KOPT-K1 (cell line): ENCODE measurements around the gene GARNL3.

ENCODE experiments used
- H3K27ac ChIP-seq: fragments of 200-600 bp; sonication (generic); 2 replicates; pipeline ENCODE4 v1.5.1; 2016; ENCODE audit warnings: antibody characterized with exemption, mild to moderate bottlenecking, low read depth, low read length; ENCODE audit not compliant: poor library complexity, severe bottlenecking
- H3K36me3 ChIP-seq: fragments of 200-600 bp; sonication (generic); 2 replicates; pipeline ENCODE4 v1.5.1; 2017; ENCODE audit warnings: antibody characterized with exemption, mild to moderate bottlenecking, low read length, moderate library complexity; ENCODE audit not compliant: insufficient read depth
- H3K9me3 ChIP-seq: fragments of 200-600 bp; sonication (generic); 2 replicates; pipeline ENCODE4 v1.5.1; 2017; ENCODE audit warnings: antibody characterized with exemption, low read length, mild to moderate bottlenecking; ENCODE audit not compliant: insufficient read depth, poor library complexity, severe bottlenecking

Gene GARNL3

DNA sequence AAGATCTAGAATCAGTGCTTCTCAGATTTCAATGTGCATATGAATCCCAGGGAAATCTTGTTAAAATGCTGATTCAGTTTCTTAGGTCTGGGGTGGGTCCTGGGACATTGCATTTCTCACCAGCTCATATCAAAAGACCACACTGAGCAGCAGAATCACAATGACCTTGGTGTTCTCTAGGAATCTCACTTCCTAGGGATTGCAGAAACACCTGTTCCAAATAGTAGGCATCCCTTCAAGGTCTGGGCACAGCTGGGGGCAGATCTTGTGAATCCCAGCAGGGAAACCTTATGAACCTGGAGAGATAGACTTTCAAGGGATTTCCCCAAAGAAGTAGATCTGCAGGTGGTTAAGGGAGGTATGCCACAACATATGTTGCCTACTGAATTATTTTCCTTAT, 8.9 kb upstream of the GARNL3 start:
- Histone ChIP-seq H3K9me3 (no peaks in the 10 kb centered on the region), H3K27ac (no peak overlapping the region), H3K36me3 (no peaks in the 10 kb centered on the region)

GRCh38 chr9:127256324-127256723, 8.2 kb upstream of the GARNL3 start:
- Histone ChIP-seq H3K9me3 (no peaks in the 10 kb centered on the region), H3K27ac (no peak overlapping the region), H3K36me3 (no peaks in the 10 kb centered on the region)

DNA sequence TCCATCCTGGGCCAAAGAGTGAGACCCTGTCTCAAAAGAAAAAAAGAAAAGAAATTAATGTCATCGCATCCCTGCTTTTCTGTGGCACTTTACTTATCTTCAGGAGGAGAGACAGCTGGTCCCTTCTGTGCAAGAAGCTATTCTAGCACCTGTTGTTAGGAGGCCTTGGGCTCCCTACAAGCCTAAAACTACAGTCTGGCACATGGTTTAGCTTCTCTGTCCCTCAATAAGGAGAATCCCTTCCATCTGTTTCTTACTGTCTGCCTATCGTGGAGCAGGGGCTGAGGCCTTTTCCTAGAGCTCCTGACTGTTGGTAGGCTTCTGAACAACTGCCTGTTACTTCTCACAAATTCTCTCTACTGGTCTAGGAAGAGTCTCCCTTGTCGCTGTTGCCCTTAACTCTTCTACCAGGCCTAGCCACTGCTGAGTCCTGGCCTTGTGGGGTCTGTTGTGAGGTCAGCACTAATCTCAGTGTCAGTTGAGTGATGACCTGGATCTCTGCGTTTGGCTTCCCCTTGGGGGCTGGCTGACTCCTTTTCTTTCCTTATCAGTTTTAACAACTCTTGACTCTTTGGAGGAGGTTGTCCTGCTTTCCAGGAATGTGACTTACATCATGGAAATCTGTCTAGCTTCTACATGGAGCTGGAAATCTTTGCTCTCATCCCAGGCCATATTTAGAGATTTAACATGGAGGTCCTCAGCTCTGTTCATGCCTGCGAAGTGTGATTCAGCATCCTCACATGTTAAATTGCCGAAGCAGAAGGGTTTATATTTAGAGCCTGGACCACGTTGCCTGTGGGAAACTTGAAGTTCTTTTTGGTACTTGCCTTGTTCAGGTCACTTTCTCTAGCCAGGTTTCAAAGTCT, 5.7 kb upstream of the GARNL3 start:
- Histone ChIP-seq H3K36me3 (no peaks in the 10 kb centered on the region), H3K27ac (no peak overlapping the region), H3K9me3 (no peaks in the 10 kb centered on the region)

GRCh38 chr9:127262602-127263001, 2.0 kb upstream of the GARNL3 start:
- Histone ChIP-seq H3K36me3 (no peaks in the 10 kb centered on the region), H3K27ac (no peak overlapping the region), H3K9me3 (no peaks in the 10 kb centered on the region)

DNA sequence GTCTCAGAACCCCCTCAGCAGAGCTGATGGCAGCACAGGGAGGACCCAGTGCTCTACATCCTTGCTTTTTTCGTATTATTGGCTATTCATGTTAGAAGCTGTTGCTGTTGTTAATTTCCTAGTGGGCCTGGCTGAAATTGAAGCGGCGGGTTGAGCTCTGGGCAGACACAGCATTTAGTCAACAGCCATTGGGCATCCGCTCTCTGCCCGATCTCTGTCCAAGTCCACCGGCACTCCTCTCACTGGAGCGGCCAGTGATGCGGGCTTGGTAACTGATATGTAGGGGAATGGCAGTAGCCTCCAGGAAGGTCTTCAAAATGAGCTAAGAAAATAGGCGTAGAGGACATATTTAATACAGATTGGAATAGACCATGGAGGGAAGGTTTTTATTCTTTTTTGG, 1.3 kb upstream of the GARNL3 start:
- Histone ChIP-seq H3K36me3 (no peaks in the 10 kb centered on the region), H3K27ac (no peak overlapping the region), H3K9me3 (no peaks in the 10 kb centered on the region)

DNA sequence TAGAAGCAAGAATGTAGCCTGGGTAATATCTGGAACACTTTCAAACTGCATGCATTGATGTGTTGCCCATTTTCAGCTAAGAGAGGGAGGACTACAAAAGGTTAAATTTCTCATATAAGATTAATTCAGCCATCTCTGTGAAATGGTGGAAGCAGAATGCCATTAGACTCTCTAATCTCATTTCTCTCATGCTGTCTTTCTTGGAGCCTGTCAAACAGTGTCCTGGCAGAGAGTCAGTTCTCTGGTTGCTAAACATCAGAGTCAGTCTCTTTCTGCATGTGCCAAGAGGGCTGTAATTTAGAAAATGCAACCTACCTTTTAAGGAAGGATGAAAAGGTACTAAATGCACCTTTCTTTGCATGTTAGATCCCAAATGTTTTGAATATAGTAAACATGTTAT, 910 bp upstream of the GARNL3 start:
- no peaks in the 10 kb centered on the region for H3K36me3 ChIP-seq
- no peaks in the 10 kb centered on the region for H3K9me3 ChIP-seq
- no peak overlapping the region for H3K27ac ChIP-seq

- Histone ChIP-seq H3K9me3 (no peaks in the 10 kb centered on the region), H3K36me3 (no peaks in the 10 kb centered on the region), H3K27ac (no peak overlapping the region)
Observed at GRCh38 chr9:127267793-127268525, 3.4 kb downstream of the GARNL3 start.

DNA sequence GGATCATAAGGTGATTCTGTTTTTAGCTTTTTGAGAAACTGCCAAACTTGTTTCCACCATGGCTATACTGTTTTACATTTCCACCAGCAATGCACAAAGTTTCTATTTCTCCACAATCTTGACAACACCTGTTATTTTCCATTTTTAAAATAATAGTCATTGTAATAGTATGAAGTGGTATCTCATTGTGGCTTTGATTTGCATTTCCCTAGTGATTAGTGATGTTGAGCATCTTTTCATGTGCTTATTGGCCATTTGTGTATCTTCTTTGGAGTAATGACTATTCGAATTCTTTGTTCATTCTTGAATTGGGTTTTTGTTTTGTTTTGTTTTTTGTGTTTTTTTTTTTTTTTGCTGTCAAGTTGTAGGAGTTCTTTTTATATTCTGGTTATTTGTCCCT, 4.9 kb downstream of the GARNL3 start:
- Histone ChIP-seq H3K36me3 (no peaks in the 10 kb centered on the region), H3K9me3 (no peaks in the 10 kb centered on the region), H3K27ac (no peak overlapping the region)

DNA sequence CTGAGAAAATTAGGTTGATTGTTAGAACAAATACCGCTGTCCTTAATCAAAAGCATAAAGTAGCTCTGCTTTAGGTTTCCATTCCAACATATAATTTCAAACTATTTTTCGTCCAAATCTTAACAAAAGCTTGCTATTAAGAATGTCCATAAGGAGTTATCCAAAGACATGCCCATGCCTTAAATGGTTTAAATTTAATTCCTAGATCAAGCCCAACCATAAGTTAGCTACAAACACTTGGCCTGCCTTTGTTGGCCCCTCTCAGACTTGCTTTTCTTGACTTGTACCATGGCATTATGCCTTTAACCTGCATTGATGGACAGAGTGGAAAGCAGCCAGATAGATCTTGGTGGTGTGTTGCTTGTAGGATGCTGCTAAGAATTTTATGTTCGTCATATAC, 8.8 kb downstream of the GARNL3 start:
- Histone ChIP-seq H3K27ac (no peak overlapping the region), H3K36me3 (no peaks in the 10 kb centered on the region), H3K9me3 (no peaks in the 10 kb centered on the region)

DNA sequence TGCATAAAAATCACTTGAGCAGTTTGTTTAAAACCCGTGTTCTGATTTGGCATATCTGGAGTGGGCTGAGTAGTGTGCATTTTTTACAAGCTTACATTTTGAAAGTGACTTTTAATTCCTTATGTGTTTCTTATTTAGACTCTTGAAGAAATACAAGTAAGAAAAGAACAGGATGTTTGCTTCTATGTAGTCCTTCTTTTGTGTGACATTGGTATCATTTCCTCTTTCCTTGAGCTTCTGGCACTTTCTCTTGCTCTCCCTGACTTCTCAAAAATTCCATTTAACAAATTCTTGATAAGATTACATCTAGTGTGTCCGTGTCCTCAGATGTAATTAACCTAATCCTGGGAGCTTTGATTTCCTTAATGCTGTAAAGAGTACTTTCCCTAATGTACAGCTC, 12.5 kb downstream of the GARNL3 start:
- Histone ChIP-seq H3K27ac (no peak overlapping the region), H3K9me3 (no peaks in the 10 kb centered on the region), H3K36me3 (no peaks in the 10 kb centered on the region)

DNA sequence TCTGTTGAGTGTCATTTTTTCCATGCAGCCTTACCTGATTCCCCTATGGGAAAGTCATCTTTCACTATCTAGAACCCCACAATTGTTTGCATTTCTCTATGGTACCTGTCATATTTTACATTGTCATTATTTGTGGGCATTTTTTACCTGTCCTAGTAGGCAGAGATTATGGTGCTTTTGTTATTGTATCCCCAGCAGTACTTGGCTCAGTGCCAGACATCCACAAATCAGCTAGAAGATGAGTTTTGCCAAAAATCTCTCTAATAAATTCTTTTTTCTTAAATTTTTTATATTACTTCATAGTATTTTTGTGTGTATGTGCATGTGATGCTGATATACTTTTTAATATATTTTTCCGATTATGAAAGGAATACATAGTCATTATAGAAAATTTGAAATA, 13.2 kb downstream of the GARNL3 start:
- Histone ChIP-seq H3K36me3 (no peaks in the 10 kb centered on the region), H3K27ac (no peak overlapping the region), H3K9me3 (no peaks in the 10 kb centered on the region)

- Histone ChIP-seq H3K9me3 (no peaks in the 10 kb centered on the region), H3K36me3 (no peaks in the 10 kb centered on the region), H3K27ac (no peak overlapping the region)
Observed at GRCh38 chr9:127278372-127278771, 13.8 kb downstream of the GARNL3 start.

DNA sequence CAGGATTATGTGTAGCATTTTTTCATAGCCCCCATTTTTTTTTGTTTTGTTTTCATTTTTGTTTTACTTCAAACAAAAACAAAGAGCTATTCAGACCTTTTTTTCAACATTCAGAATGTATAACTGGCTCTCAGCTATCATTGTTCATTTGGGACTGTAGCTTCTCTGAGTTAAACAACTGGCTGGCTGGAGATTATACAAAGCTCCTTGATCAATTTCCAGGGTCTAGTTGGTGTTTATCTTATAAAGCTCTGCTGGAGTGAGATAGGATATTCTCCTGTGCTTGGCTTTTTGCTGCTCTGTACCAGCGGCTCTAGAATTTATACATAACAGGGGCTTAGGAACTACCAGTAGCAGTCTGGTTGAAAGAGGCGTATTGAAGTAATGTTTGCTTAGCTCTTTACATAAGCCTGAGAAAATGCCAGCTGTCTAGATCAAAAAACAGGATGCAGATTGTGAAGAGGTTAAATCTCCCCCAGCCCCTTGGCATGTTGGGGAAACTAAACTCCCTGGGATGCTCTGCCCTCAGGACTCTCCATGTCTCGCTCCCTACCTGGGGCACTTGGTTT, 15.2 kb downstream of the GARNL3 start:
- H3K27ac ChIP-seq = no peak overlapping the region
- H3K9me3 ChIP-seq = no peaks in the 10 kb centered on the region

DNA sequence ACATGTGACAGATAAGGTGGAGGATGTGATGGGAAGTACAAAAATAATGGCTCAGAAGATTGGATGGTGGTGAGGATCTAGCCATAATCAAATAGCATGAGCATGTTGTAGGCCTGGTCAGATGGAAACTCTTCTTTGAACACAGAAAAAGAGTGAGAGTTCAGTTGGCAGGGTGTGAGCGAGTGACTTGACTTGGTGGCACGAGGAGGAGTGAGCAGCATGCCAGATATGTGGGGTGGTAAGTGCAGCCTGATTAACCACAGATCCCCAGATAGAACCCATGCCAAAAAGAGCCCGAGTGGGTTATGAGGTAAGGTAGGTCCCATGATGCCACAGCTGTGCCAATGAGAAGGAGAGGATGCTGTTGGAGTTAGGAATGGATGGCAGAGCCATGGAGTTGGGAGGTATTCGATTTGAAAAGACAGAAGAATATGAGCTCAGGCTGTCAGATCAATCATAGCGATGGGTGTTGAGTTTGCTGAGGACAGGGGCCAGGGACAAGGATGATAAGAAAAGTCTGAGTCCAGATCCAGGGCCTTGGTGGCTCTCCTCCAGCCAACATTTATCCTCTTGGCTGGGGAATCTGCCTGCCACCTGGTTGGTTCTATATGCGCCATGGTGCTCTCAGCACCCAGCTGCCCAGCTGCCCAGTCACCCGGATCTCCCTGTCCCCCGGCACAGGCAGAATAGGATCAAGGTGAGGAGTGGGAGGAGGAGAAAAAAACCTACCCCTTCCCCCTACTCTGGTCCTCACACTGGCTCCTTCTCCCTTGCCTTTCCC, 16.5 kb downstream of the GARNL3 start:
- H3K27ac ChIP-seq = no peak overlapping the region
- H3K36me3 ChIP-seq = no peaks in the 10 kb centered on the region
- H3K9me3 ChIP-seq = no peaks in the 10 kb centered on the region

More for the DNA sequence above, 15.2 kb downstream of the GARNL3 start:
- no peaks in the 10 kb centered on the region for H3K36me3 ChIP-seq

- H3K27ac ChIP-seq = no peak overlapping the region
- no peaks in the 10 kb centered on the region for H3K9me3 ChIP-seq
- H3K36me3 ChIP-seq = no peaks in the 10 kb centered on the region
Observed at GRCh38 chr9:127281891-127282290, 17.3 kb downstream of the GARNL3 start.
